Measurements from ENCODE around the gene SLC6A12. TPM values are rescaled to one million over a fixed set of nuclear protein-coding genes. Genes with fewer than 3 reads are reported as not detected.
A peak's percentile ranks its signal among the peaks of the same experiment; 100 is the strongest.

The SLC6A12 gene
- total and polyA plus RNA-seq, 2 donors from 2014 or later: 45.6 to 130 TPM

GRCh38 chr12:238736-239398 lies 24.9 kb upstream of the SLC6A12 start:
- TF ChIP-seq CTCF (IDR thresholded peaks at IDR 0.05; ENCODE audit: borderline replicate concordance, extremely low read depth, insufficient read depth): no peak
- Histone ChIP-seq H3K36me3 (ENCODE audit: control insufficient read depth in 2 of 3, insufficient read depth in 3 of 3, low read length in 3 of 3) (peaks cover 0 to 10% (median 2%) of the 10 kb centered on the region in 3 donors), H3K9me3 (ENCODE audit: control insufficient read depth in 2 of 3, insufficient read depth in 1 of 3, low read length in 3 of 3) (peaks cover 0 to 3% (median 0%) of the 10 kb centered on the region in 3 donors), H3K27ac (ENCODE audit: low read depth in 2 of 2, low read length in 2 of 2) (peak overlapping the region; percentile 57 to 71), H3K9ac (ENCODE audit: low read length in 3 of 3) (no peak overlapping the region), H3K4me3 (ENCODE audit: low read length in 3 of 3) (no peak overlapping the region), H3K27me3 (ENCODE audit: control insufficient read depth, insufficient read depth, low read length) (no peaks in the 10 kb centered on the region), H3K4me1 (ENCODE audit: control insufficient read depth in 2 of 3, insufficient read depth in 2 of 3, low read depth in 1 of 3, low read length in 3 of 3) (peaks cover 0 to 12% (median 9%) of the 10 kb centered on the region in 3 donors)
- no peak for FAIRE-seq
- intact Hi-C loops (cut with DNase I): no loop called here
- no peak for DNase-seq

DNA sequence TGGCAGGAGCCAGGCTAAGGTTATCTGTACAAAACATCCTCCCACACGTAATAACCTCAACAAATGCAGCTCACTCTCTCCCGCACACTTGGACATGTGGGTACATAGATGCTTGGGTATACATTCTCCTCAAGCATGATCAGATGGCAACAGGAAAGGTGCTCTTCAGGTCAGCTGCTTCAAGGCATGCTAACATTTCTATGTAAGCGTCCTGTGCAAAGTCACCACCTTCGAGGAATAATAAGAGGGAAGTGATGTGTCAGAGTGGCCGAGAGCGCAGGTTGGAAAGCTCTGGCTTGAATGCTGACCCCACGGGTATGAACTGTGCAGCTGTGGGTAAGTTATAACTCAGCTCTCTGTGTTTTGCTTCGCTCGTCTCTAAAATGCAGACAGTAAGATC lies 24.2 kb upstream of the SLC6A12 start:
- Histone ChIP-seq H3K4me3 (ENCODE audit: low read length in 3 of 3) (no peak overlapping the region), H3K9me3 (ENCODE audit: control insufficient read depth in 2 of 3, insufficient read depth in 1 of 3, low read length in 3 of 3) (peaks cover 0 to 3% (median 0%) of the 10 kb centered on the region in 3 donors), H3K9ac (ENCODE audit: low read length in 3 of 3) (no peak overlapping the region), H3K27ac (ENCODE audit: low read depth in 2 of 2, low read length in 2 of 2) (peak overlapping the region; percentile 56 to 71), H3K27me3 (ENCODE audit: control insufficient read depth, insufficient read depth, low read length) (no peaks in the 10 kb centered on the region), H3K36me3 (ENCODE audit: control insufficient read depth in 2 of 3, insufficient read depth in 3 of 3, low read length in 3 of 3) (peaks cover 0 to 10% (median 2%) of the 10 kb centered on the region in 3 donors), H3K4me1 (ENCODE audit: control insufficient read depth in 2 of 3, insufficient read depth in 2 of 3, low read depth in 1 of 3, low read length in 3 of 3) (peaks cover 0 to 14% (median 12%) of the 10 kb centered on the region in 3 donors)
- FAIRE-seq (no peak), DNase-seq (peak in 1 of 5 donors; percentile 23)
- TF ChIP-seq CTCF (IDR thresholded peaks at IDR 0.05; ENCODE audit: borderline replicate concordance, extremely low read depth, insufficient read depth): no peak
- intact Hi-C loops (cut with DNase I): no loop called here

DNA sequence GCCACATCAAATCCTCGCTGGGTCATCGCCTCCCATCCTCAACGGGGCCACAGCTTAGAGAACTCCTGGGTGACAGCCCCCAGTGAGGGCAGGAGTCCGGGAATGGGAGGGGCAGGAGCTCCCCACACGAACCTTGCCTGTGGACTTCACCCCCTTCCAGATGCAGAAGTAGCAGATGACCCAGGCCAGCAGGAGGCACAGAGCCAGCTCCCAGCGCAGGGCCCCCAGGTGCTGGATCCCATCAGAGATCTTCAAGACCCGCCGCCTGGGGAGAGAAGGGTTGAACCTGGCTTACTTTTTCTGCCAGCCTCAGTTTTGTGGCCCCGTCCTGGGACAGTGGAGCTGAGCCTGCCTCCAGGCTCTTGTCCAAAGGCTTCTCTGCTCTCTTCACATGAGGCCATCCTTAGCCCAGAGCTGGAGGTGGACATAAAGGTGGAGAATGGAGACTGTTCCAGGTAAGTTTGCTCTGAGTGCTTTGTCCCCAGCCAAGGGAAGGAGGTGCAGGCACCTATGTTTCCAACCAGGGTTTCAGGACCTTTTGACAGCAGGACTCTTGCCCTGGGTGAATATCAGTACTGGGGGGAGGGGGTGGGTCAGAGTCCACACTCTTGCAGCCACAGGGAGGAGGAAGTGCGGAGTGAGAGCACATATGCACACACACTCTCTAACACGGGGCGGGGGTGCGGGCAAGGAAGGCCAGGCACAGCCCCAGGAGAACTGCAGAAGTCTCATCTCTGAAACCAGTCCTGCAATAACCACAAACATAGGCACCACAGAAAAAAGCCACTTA lies 23.3 kb upstream of the SLC6A12 start:
- H3K27ac ChIP-seq (ENCODE audit: low read depth in 2 of 2, low read length in 2 of 2): peak overlapping the region; percentile 56 to 71

More for the DNA sequence above, 23.3 kb upstream of the SLC6A12 start:
- Histone ChIP-seq H3K27me3 (ENCODE audit: control insufficient read depth, insufficient read depth, low read length) (no peaks in the 10 kb centered on the region), H3K9me3 (ENCODE audit: control insufficient read depth in 2 of 3, insufficient read depth in 1 of 3, low read length in 3 of 3) (peaks cover 0 to 3% (median 0%) of the 10 kb centered on the region in 3 donors), H3K9ac (ENCODE audit: low read length in 3 of 3) (no peak overlapping the region), H3K36me3 (ENCODE audit: control insufficient read depth in 2 of 3, insufficient read depth in 3 of 3, low read length in 3 of 3) (peaks cover 0 to 6% (median 0%) of the 10 kb centered on the region in 3 donors), H3K4me3 (ENCODE audit: low read length in 3 of 3) (peak overlapping the region in 2 of 3 donors; percentile 34 to 52), H3K4me1 (ENCODE audit: control insufficient read depth in 2 of 3, insufficient read depth in 2 of 3, low read depth in 1 of 3, low read length in 3 of 3) (peaks cover 0 to 14% (median 12%) of the 10 kb centered on the region in 3 donors)
- no peak for TF ChIP-seq CTCF (IDR thresholded peaks at IDR 0.05; ENCODE audit: borderline replicate concordance, extremely low read depth, insufficient read depth)
- intact Hi-C loops (cut with DNase I): no loop called here
- FAIRE-seq: no peak
- peak in 1 of 5 donors; percentile 24 for DNase-seq
